Suprapubic skin (tissue), 3 donors: ENCODE data around the gene IGSF23.
"Not testable (repeated sequence)": the region's sequence is repeated elsewhere in the genome, so short reads cannot be mapped to it uniquely, and the experiment has no call there.

Experiments
- EP300 ChIP-seq: sonication (generic); formaldehyde crosslinking; IDR thresholded peaks from one replicate; pipeline ENCODE4 v1.6.1; 2017; ENCODE audit warnings: antibody characterized with exemption
- TF ChIP-seq, protein P1 (sequence below), 2 donors: fragments of 200-600 bp in 1 of 2; fragments of 450-650 bp in 1 of 2; sonication (generic) in 1 of 2; IDR thresholded peaks; one replicate each; pipeline ENCODE4 v1.5.1; 2016 to 2019; ENCODE audit warnings: antibody characterized with exemption in 2 of 2, mild to moderate bottlenecking in 1 of 2, moderate library complexity in 1 of 2

DNA sequence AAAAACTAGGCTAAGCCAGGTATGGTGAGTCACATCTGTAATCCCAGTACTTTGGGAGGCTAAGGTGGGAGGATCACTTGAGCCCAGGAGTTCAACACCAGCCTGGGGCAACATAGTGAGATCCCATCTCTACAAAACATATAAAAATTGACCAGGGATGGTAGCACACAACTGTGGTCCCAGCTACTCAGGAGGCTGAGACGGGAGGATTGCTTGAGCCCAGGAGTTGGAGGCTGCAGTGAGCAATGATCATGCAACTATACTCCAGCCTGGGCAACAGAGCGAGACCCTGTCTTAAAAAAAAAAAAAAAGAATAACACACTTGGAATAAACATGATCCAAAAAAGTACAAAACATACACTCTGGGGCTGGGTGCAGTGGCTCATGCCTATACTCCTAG, 56.7 kb downstream of the IGSF23 start:
- TF ChIP-seq, protein P1, sequence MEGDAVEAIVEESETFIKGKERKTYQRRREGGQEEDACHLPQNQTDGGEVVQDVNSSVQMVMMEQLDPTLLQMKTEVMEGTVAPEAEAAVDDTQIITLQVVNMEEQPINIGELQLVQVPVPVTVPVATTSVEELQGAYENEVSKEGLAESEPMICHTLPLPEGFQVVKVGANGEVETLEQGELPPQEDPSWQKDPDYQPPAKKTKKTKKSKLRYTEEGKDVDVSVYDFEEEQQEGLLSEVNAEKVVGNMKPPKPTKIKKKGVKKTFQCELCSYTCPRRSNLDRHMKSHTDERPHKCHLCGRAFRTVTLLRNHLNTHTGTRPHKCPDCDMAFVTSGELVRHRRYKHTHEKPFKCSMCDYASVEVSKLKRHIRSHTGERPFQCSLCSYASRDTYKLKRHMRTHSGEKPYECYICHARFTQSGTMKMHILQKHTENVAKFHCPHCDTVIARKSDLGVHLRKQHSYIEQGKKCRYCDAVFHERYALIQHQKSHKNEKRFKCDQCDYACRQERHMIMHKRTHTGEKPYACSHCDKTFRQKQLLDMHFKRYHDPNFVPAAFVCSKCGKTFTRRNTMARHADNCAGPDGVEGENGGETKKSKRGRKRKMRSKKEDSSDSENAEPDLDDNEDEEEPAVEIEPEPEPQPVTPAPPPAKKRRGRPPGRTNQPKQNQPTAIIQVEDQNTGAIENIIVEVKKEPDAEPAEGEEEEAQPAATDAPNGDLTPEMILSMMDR (IDR thresholded peaks at IDR 0.05) = not testable (repeated sequence)
- not testable (repeated sequence) for TF ChIP-seq EP300
